Measurements from ENCODE around the gene KATNAL1. TPM values are rescaled to one million over a fixed set of nuclear protein-coding genes. Genes with fewer than 3 reads are reported as not detected.

The KATNAL1 gene
- total RNA-seq, 1 experiment from 2014 or later: 14.2 TPM

GRCh38 chr13:30307971-30308290 is 580 bp upstream of the KATNAL1 start (continued):
- TF ChIP-seq ATF2 (CRISPR knock-in tag; IDR thresholded peaks at IDR 0.05; ENCODE audit: borderline replicate concordance, low read depth) (no peak), TEAD1 (CRISPR knock-in tag; IDR thresholded peaks at IDR 0.05) (no peak)

- H3K9me3 Mint-ChIP-seq: no peaks in the 10 kb centered on the region
- no peaks in the 10 kb centered on the region for H3K36me3 Mint-ChIP-seq
- POLR2A ChIA-PET: interaction anchor here (0.7 to 1.0 kb wide), 2 partner anchors 16 to 49 kb away, joined by 3 to 4 read pairs; no protein-coding TSS in a partner anchor
- peaks cover 36% of the 10 kb centered on the region for H3K4me1 Mint-ChIP-seq
- peak overlapping the region; percentile 80 for H3K4me3 Mint-ChIP-seq
- ATAC-seq (peak; percentile 93), DNase-seq (ENCODE audit: low spot score) (peak; percentile 93)
- CTCF ChIA-PET: interaction anchor here (0.7 to 3.0 kb wide), 7 partner anchors 30 to 705 kb away, joined by 3 to 26 read pairs (median 4); no protein-coding TSS in a partner anchor
- peak overlapping the region; percentile 81 for H3K27ac Mint-ChIP-seq
- no peak for TF ChIP-seq GRHL2 (CRISPR knock-in tag; IDR thresholded peaks at IDR 0.05; ENCODE audit: insufficient replicate concordance, severe bottlenecking)
- peak; percentile 52; the same call in 1 of the 2 replicates for TF ChIP-seq SP1 (CRISPR knock-in tag; conservative IDR thresholded peaks at IDR 0.05)
- no peak for TF ChIP-seq CTCF (IDR thresholded peaks at IDR 0.05)
- TF ChIP-seq E2F5 (CRISPR knock-in tag; IDR thresholded peaks at IDR 0.05): peak; percentile 44; the same call in 1 of the 2 replicates
- TF ChIP-seq ZNF281 (CRISPR knock-in tag; IDR thresholded peaks at IDR 0.05): no peak
- TF ChIP-seq FOXP1 (CRISPR knock-in tag; IDR thresholded peaks at IDR 0.05; ENCODE audit: borderline replicate concordance): no peak
- TF ChIP-seq CBFB (CRISPR knock-in tag; IDR thresholded peaks at IDR 0.05; ENCODE audit: low read depth): 0 out of 2 replicates have a peak, but pooled peaks have one; percentile 18
- peak; percentile 78; the same call in 1 of the 2 replicates for TF ChIP-seq E2F4 (CRISPR knock-in tag; IDR thresholded peaks at IDR 0.05; ENCODE audit: borderline replicate concordance, low read depth)
- H3K27me3 Mint-ChIP-seq (ENCODE audit: low read depth): no peaks in the 10 kb centered on the region
Measured at GRCh38 chr13:30306762-30307193, 573 bp downstream of the KATNAL1 start.

- ChIA-PET CTCF (interaction anchor here (1.3 kb wide), 1 partner anchor 191 kb away, joined by 4 read pairs; no protein-coding TSS in a partner anchor), POLR2A (no interaction called here)
- Mint-ChIP-seq H3K36me3 (no peaks in the 10 kb centered on the region), H3K9me3 (no peaks in the 10 kb centered on the region), H3K4me3 (peak overlapping the region; percentile 42), H3K4me1 (peaks cover 36% of the 10 kb centered on the region), H3K27ac (no peak overlapping the region), H3K27me3 (ENCODE audit: low read depth) (no peaks in the 10 kb centered on the region)
- DNase-seq (ENCODE audit: low spot score) (no peak), ATAC-seq (no peak)
- TF ChIP-seq KAT7 (CRISPR knock-in tag; IDR thresholded peaks at IDR 0.05; ENCODE audit: borderline replicate concordance) (no peak), GRHL2 (CRISPR knock-in tag; IDR thresholded peaks at IDR 0.05; ENCODE audit: insufficient replicate concordance, severe bottlenecking) (no peak), NFYB (CRISPR knock-in tag; conservative IDR thresholded peaks at IDR 0.05; ENCODE audit: low read depth) (no peak), FOXP1 (CRISPR knock-in tag; IDR thresholded peaks at IDR 0.05; ENCODE audit: borderline replicate concordance) (no peak), USF2 (CRISPR knock-in tag; IDR thresholded peaks at IDR 0.05) (no peak), ZNF396 (CRISPR knock-in tag; IDR thresholded peaks at IDR 0.05; ENCODE audit: borderline replicate concordance) (no peak), PREB (CRISPR knock-in tag; IDR thresholded peaks at IDR 0.05; ENCODE audit: borderline replicate concordance) (no peak), STAT6 (CRISPR knock-in tag; conservative IDR thresholded peaks at IDR 0.05; ENCODE audit: low read depth) (no peak), IRF2 (CRISPR knock-in tag; IDR thresholded peaks at IDR 0.05; ENCODE audit: borderline replicate concordance, low read depth) (no peak), ETV6 (CRISPR knock-in tag; IDR thresholded peaks at IDR 0.05) (no peak)
Measured at GRCh38 chr13:30305456-30305970, 1.8 kb downstream of the KATNAL1 start.

Measured in WTC11 (cell line).